GM10248 (cell line): ENCODE results near the gene PRRC2B.
"Not testable (repeated sequence)": the region's sequence is repeated elsewhere in the genome, so short reads cannot be mapped to it uniquely, and the experiment has no call there.

Source experiments
- CTCF ChIA-PET: fragments of 300-600 bp; sonication (Branson Sonifier 250); formaldehyde crosslinking; extraction: SDS; loops from one replicate; lab custom pipeline; 2021; ENCODE audit warnings: antibody characterized with exemption; lab: Yijun Ruan, JAX
- POLR2A ChIA-PET: fragments of 350-650 bp; sonication (Branson Sonifier 250); formaldehyde crosslinking; extraction: SDS; loops from one replicate; lab custom pipeline; 2020; ENCODE audit warnings: antibody characterized with exemption; lab: Yijun Ruan, JAX
- DNase-seq: peaks from one replicate; pipeline ENCODE4 v3.0.0; 2012; ENCODE audit errors: extremely low spot score
- CTCF ChIP-seq: IDR thresholded peaks from 2 replicates; pipeline ENCODE4 v1.5.1; 2012; ENCODE audit warnings: mild to moderate bottlenecking, low read depth; ENCODE audit errors: extremely low read depth, missing control alignments, control extremely low read depth

The PRRC2B gene

GRCh38 chr9:131448818-131449217 lies 54.9 kb downstream of the PRRC2B start:
- no peak for DNase-seq
- ChIA-PET CTCF (interaction anchor here (2.0 kb wide), 1 partner anchor 10 kb away, joined by 6 read pairs; no protein-coding TSS in a partner anchor), POLR2A (no interaction called here)
- no peak for TF ChIP-seq CTCF

GRCh38 chr9:131449276-131449675 lies 55.4 kb downstream of the PRRC2B start:
- TF ChIP-seq CTCF: no peak
- POLR2A ChIA-PET: no interaction called here
- DNase-seq: no peak
- CTCF ChIA-PET: no interaction called here

GRCh38 chr9:131454028-131454427 lies 60.1 kb downstream of the PRRC2B start:
- DNase-seq: no peak
- TF ChIP-seq CTCF: no peak
- CTCF ChIA-PET: no interaction called here
- POLR2A ChIA-PET: interaction anchor here (0.6 kb wide), 1 partner anchor 10 kb away, joined by 3 read pairs; no protein-coding TSS in a partner anchor

GRCh38 chr9:131455655-131456054 lies 61.8 kb downstream of the PRRC2B start:
- POLR2A ChIA-PET: interaction anchor here (0.6 kb wide), 1 partner anchor 18 kb away, joined by 3 read pairs; no protein-coding TSS in a partner anchor
- DNase-seq, CTCF ChIA-PET: not testable (repeated sequence)

GRCh38 chr9:131457746-131458145 lies 63.9 kb downstream of the PRRC2B start:
- TF ChIP-seq CTCF: no peak
- CTCF ChIA-PET: no interaction called here
- POLR2A ChIA-PET: interaction anchor here (0.5 kb wide), 1 partner anchor 318 kb away, joined by 7 read pairs; no protein-coding TSS in a partner anchor
- DNase-seq: no peak

GRCh38 chr9:131459056-131459455 lies 65.2 kb downstream of the PRRC2B start:
- TF ChIP-seq CTCF: no peak
- ChIA-PET POLR2A (no interaction called here), CTCF (interaction anchor here (0.7 kb wide), 1 partner anchor 19 kb away, joined by 3 read pairs; no protein-coding TSS in a partner anchor)
- DNase-seq: no peak

- no peak for DNase-seq
- POLR2A ChIA-PET: no interaction called here
- TF ChIP-seq CTCF: no peak
- CTCF ChIA-PET: no interaction called here
Observed at GRCh38 chr9:131461166-131461565, 67.3 kb downstream of the PRRC2B start.
